ENCODE data around the gene RAB10. TPM values are rescaled to one million over a fixed set of nuclear protein-coding genes. Genes with fewer than 3 reads are reported as not detected.

The RAB10 gene
- total RNA-seq, 1 experiment from 2014 or later = 167 TPM

- CTCF ChIA-PET = no interaction called here
Measured at GRCh38 chr2:25994509-25994908, 39.4 kb upstream of the RAB10 start.

GRCh38 chr2:25996844-25997243, 37.0 kb upstream of the RAB10 start:
- RAD21 ChIA-PET (ENCODE audit: low non-redundant PET in 1 of 2, low total read pairs in 2 of 2, uncharacterized antibody in 2 of 2, unreplicated experiment in 2 of 2) = no interaction called here
- no peak for ATAC-seq
- DNase-seq (ENCODE audit: low read depth, low spot score) = no peak
- CTCF ChIA-PET = no interaction called here
- Histone ChIP-seq H3K9me3 (ENCODE audit: control insufficient read depth in 1 of 2, insufficient read depth in 1 of 2, low read depth in 1 of 2, low read length in 2 of 2) (no peaks in the 10 kb centered on the region), H2AFZ (ENCODE audit: low read depth, low read length, poor library complexity, severe bottlenecking) (no peak overlapping the region), H3K27me3 (ENCODE audit: insufficient read depth, low read length) (no peaks in the 10 kb centered on the region), H3K36me3 (ENCODE audit: control insufficient read depth in 1 of 2, insufficient read depth in 2 of 2, low read length in 2 of 2) (no peaks in the 10 kb centered on the region), H3K27ac (ENCODE audit: low read depth, low read length) (no peak overlapping the region), H3K9me2 (ENCODE audit: insufficient read depth) (no peaks in the 10 kb centered on the region), H3K4me2 (ENCODE audit: low read length) (no peak overlapping the region), H3K9ac (ENCODE audit: low read length) (no peak overlapping the region), H4K20me1 (ENCODE audit: insufficient read depth) (no peaks in the 10 kb centered on the region), H3K4me3 (replicated peaks in 1 of 2; ENCODE audit: low read depth in 1 of 2, low read length in 2 of 2) (no peak overlapping the region), H3K79me2 (ENCODE audit: insufficient read depth, low read length) (no peaks in the 10 kb centered on the region), H3K4me1 (ENCODE audit: control insufficient read depth in 1 of 2, insufficient read depth in 2 of 2, low read length in 2 of 2) (peaks cover 19 to 53% of the 10 kb centered on the region in 2 experiments)
- POLR2A ChIA-PET = no interaction called here
- TF ChIP-seq JUND (IDR thresholded peaks at IDR 0.05) (no peak), SRF (IDR thresholded peaks at IDR 0.05; ENCODE audit: low read depth) (no peak), SIN3A (IDR thresholded peaks at IDR 0.05; ENCODE audit: low read depth) (no peak), ELF1 (IDR thresholded peaks at IDR 0.05; ENCODE audit: borderline replicate concordance, low read depth) (no peak), EZH2 (IDR thresholded peaks at IDR 0.05) (no peak), RAD21 (IDR thresholded peaks at IDR 0.05; ENCODE audit: low read depth) (no peak), ATF3 (IDR thresholded peaks at IDR 0.05) (no peak), POLR2AphosphoS5 (IDR thresholded peaks at IDR 0.05; ENCODE audit: low read depth, low read length) (no peak), ZFX (IDR thresholded peaks at IDR 0.05) (no peak), YY1 (IDR thresholded peaks at IDR 0.05; ENCODE audit: extremely low read depth, insufficient replicate concordance, low read depth, low read length) (no peak), FOSL1 (IDR thresholded peaks at IDR 0.05; ENCODE audit: low read depth) (no peak), ZNF274 (IDR thresholded peaks at IDR 0.05; ENCODE audit: low read depth, low read length) (no peak)
- TF ChIP-seq, protein P1, sequence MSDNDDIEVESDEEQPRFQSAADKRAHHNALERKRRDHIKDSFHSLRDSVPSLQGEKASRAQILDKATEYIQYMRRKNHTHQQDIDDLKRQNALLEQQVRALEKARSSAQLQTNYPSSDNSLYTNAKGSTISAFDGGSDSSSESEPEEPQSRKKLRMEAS (IDR thresholded peaks at IDR 0.05) = no peak
- intact Hi-C loops (cut with micrococcal nuclease) = no loop called here
- BruUV-seq (replicated peaks) = no TSS peak

More at GRCh38 chr2:25994509-25994908, 39.4 kb upstream of the RAB10 start:
- no peak overlapping the region for H3K4me3 ChIP-seq (replicated peaks in 1 of 2; ENCODE audit: low read depth in 1 of 2, low read length in 2 of 2)
- no peaks in the 10 kb centered on the region for H4K20me1 ChIP-seq (ENCODE audit: insufficient read depth)
- ATAC-seq = no peak
- ChIA-PET RAD21 (ENCODE audit: low non-redundant PET in 1 of 2, low total read pairs in 2 of 2, uncharacterized antibody in 2 of 2, unreplicated experiment in 2 of 2) (no interaction called here), POLR2A (no interaction called here)
- H3K4me2 ChIP-seq (ENCODE audit: low read length) = no peak overlapping the region
- intact Hi-C loops (cut with micrococcal nuclease) = loop anchor here (5.0 kb wide), 1 partner anchor 73 kb away; no protein-coding TSS in a partner anchor
- H3K27me3 ChIP-seq (ENCODE audit: insufficient read depth, low read length) = no peaks in the 10 kb centered on the region
- H3K9ac ChIP-seq (ENCODE audit: low read length) = no peak overlapping the region
- H3K9me3 ChIP-seq (ENCODE audit: control insufficient read depth in 1 of 2, insufficient read depth in 1 of 2, low read depth in 1 of 2, low read length in 2 of 2) = no peaks in the 10 kb centered on the region
- no peak overlapping the region for H3K27ac ChIP-seq (ENCODE audit: low read depth, low read length)
- TF ChIP-seq ATF3 (IDR thresholded peaks at IDR 0.05) = no peak
- no peak for TF ChIP-seq CBX3 (IDR thresholded peaks at IDR 0.05; ENCODE audit: low read depth)
- TF ChIP-seq CEBPB (IDR thresholded peaks at IDR 0.05; ENCODE audit: low read depth) = no peak
- no peak for TF ChIP-seq SP1 (IDR thresholded peaks at IDR 0.05; ENCODE audit: low read depth)
- TF ChIP-seq, protein P2, sequence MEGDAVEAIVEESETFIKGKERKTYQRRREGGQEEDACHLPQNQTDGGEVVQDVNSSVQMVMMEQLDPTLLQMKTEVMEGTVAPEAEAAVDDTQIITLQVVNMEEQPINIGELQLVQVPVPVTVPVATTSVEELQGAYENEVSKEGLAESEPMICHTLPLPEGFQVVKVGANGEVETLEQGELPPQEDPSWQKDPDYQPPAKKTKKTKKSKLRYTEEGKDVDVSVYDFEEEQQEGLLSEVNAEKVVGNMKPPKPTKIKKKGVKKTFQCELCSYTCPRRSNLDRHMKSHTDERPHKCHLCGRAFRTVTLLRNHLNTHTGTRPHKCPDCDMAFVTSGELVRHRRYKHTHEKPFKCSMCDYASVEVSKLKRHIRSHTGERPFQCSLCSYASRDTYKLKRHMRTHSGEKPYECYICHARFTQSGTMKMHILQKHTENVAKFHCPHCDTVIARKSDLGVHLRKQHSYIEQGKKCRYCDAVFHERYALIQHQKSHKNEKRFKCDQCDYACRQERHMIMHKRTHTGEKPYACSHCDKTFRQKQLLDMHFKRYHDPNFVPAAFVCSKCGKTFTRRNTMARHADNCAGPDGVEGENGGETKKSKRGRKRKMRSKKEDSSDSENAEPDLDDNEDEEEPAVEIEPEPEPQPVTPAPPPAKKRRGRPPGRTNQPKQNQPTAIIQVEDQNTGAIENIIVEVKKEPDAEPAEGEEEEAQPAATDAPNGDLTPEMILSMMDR (IDR thresholded peaks at IDR 0.05 in 2 of 3, conservative IDR thresholded peaks at IDR 0.05 in 1 of 3; ENCODE audit: borderline replicate concordance in 1 of 3, insufficient read depth in 1 of 3, low read depth in 2 of 3, low read length in 2 of 3) = no peak
- no peak for TF ChIP-seq ZNF274 (IDR thresholded peaks at IDR 0.05; ENCODE audit: low read depth, low read length)
- no peak for TF ChIP-seq FOSL1 (IDR thresholded peaks at IDR 0.05; ENCODE audit: low read depth)
- TF ChIP-seq RAD21 (IDR thresholded peaks at IDR 0.05; ENCODE audit: low read depth) = no peak
- TF ChIP-seq EZH2 (IDR thresholded peaks at IDR 0.05) = no peak
- H2AFZ ChIP-seq (ENCODE audit: low read depth, low read length, poor library complexity, severe bottlenecking) = no peak overlapping the region
- BruUV-seq (replicated peaks) = no TSS peak
- no peak for DNase-seq (ENCODE audit: low read depth, low spot score)
- H3K36me3 ChIP-seq (ENCODE audit: control insufficient read depth in 1 of 2, insufficient read depth in 2 of 2, low read length in 2 of 2) = no peaks in the 10 kb centered on the region
- H3K9me2 ChIP-seq (ENCODE audit: insufficient read depth) = no peaks in the 10 kb centered on the region
- H3K4me1 ChIP-seq (ENCODE audit: control insufficient read depth in 1 of 2, insufficient read depth in 2 of 2, low read length in 2 of 2) = peaks cover 5 to 35% of the 10 kb centered on the region in 2 experiments; a peak in 3 of 4 replicates
- no peaks in the 10 kb centered on the region for H3K79me2 ChIP-seq (ENCODE audit: insufficient read depth, low read length)

All from HCT116 (cell line).